ENCODE results near the gene RUBCNL. TPM values are rescaled to one million over a fixed set of nuclear protein-coding genes. Genes with fewer than 3 reads are reported as not detected.

RUBCNL gene
- total RNA-seq, 4 donors from 2014 or later: 0.42 to 0.78 TPM; not detected in 2

GRCh38 chr13:46296115-46296822 is 90.8 kb downstream of the RUBCNL start:
- ATAC-seq (peak; percentile 62 to 79), DNase-seq (no peak)
- Histone ChIP-seq H3K27me3 (no peaks in the 10 kb centered on the region), H3K4me3 (no peak overlapping the region), H3K27ac (no peak overlapping the region), H3K36me3 (no peaks in the 10 kb centered on the region), H3K4me1 (no peaks in the 10 kb centered on the region), H3K9me3 (no peaks in the 10 kb centered on the region)
- in situ Hi-C loops (cut with MboI; ENCODE audit: low sequenced_read_pairs in 4 of 4) (no loop called here), intact Hi-C loops (cut with DNase I; ENCODE audit: low total_unique reads) (no loop called here)
- TF ChIP-seq CTCF (IDR thresholded peaks at IDR 0.05 in 4 of 5, conservative IDR thresholded peaks at IDR 0.05 in 1 of 5): no peak
- no peak for TF ChIP-seq POLR2A (IDR thresholded peaks at IDR 0.05)

GRCh38 chr13:46295491-46296114 is 91.4 kb downstream of the RUBCNL start:
- no peaks in the 10 kb centered on the region for H3K4me1 ChIP-seq
- TF ChIP-seq CTCF (IDR thresholded peaks at IDR 0.05 in 4 of 5, conservative IDR thresholded peaks at IDR 0.05 in 1 of 5): no peak
- no peak for TF ChIP-seq POLR2A (IDR thresholded peaks at IDR 0.05)
- intact Hi-C loops (cut with DNase I; ENCODE audit: low total_unique reads): no loop called here
- H3K4me3 ChIP-seq: no peak overlapping the region
- no peaks in the 10 kb centered on the region for H3K27me3 ChIP-seq
- no peak overlapping the region for H3K27ac ChIP-seq
- DNase-seq: peak in 1 of 2 donors; percentile 24
- peak; percentile 28 to 61 for ATAC-seq
- H3K36me3 ChIP-seq: no peaks in the 10 kb centered on the region
- no peaks in the 10 kb centered on the region for H3K9me3 ChIP-seq
- in situ Hi-C loops (cut with MboI; ENCODE audit: low sequenced_read_pairs in 4 of 4): no loop called here

GRCh38 chr13:46293436-46293835 is 93.6 kb downstream of the RUBCNL start:
- H3K9me3 ChIP-seq: no peaks in the 10 kb centered on the region
- H3K4me1 ChIP-seq: no peaks in the 10 kb centered on the region
- intact Hi-C loops (cut with DNase I; ENCODE audit: low total_unique reads): no loop called here
- no peaks in the 10 kb centered on the region for H3K36me3 ChIP-seq
- H3K27ac ChIP-seq: no peak overlapping the region
- in situ Hi-C loops (cut with MboI; ENCODE audit: low sequenced_read_pairs in 4 of 4): no loop called here
- no peak for ATAC-seq
- no peak for TF ChIP-seq CTCF (IDR thresholded peaks at IDR 0.05 in 4 of 5, conservative IDR thresholded peaks at IDR 0.05 in 1 of 5)
- no peak for TF ChIP-seq POLR2A (IDR thresholded peaks at IDR 0.05)
- H3K27me3 ChIP-seq: no peaks in the 10 kb centered on the region
- DNase-seq: no peak
- no peak overlapping the region for H3K4me3 ChIP-seq

Other genes with a start within 250 kb of the RUBCNL start
- gene LCP1, start 205.1 kb downstream of the RUBCNL start, total RNA-seq: 10 to 100 TPM in 2 of 4 donors, 1 to 10 TPM in 2; 3.7 to 12.5 (median 10.1) TPM
- not detected for gene LRRC63, start 175.3 kb downstream of the RUBCNL start, total RNA-seq
- gene LRCH1, start 165.9 kb upstream of the RUBCNL start, total RNA-seq: 1 to 10 TPM; 3.4 to 5.0 (median 3.9) TPM

Data from gastrocnemius medialis (tissue), 4 donors.